Measurements from ENCODE around the gene FAM13B.

GRCh38 chr5:138029944-138030343, 2.9 kb downstream of the FAM13B start:
- TF ChIP-seq CTCF (IDR thresholded peaks at IDR 0.05; ENCODE audit: insufficient read depth, low read length, poor library complexity, severe bottlenecking) (no peak), EZH2phosphoT487 (conservative IDR thresholded peaks at IDR 0.05; ENCODE audit: low read length) (no peak)

Data from SU-DHL-6 (cell line).